ENCODE measurements around the gene SURF6.
A peak's percentile ranks its signal among the peaks of the same experiment; 100 is the strongest.

Gene SURF6

GRCh38 chr9:133355881-133356357 is 19.9 kb upstream of the SURF6 start:
- H3K27ac ChIP-seq (ENCODE audit: low read length), result no peak overlapping the region
- no peaks in the 10 kb centered on the region for H3K4me1 ChIP-seq (ENCODE audit: control insufficient read depth, insufficient read depth, low read length)
- H3K9me3 ChIP-seq (ENCODE audit: control insufficient read depth, insufficient read depth, low read length), result no peaks in the 10 kb centered on the region
- H3K36me3 ChIP-seq (ENCODE audit: control insufficient read depth, insufficient read depth, low read length), result peaks cover 25% of the 10 kb centered on the region
- WGBS (ENCODE audit: insufficient coverage, insufficient read length), result no CpG with 5 or more reads among the region's 31 CpGs
- no peak for DNase-seq (ENCODE audit: low read depth, low spot score)
- peak overlapping the region; percentile 70 for H3K4me3 ChIP-seq (ENCODE audit: low read length)
- H3K27me3 ChIP-seq (ENCODE audit: control insufficient read depth, insufficient read depth, low read length), result no peaks in the 10 kb centered on the region

- Histone ChIP-seq H3K4me3 (ENCODE audit: low read length) (no peak overlapping the region), H3K36me3 (ENCODE audit: control insufficient read depth, insufficient read depth, low read length) (peaks cover 34% of the 10 kb centered on the region), H3K27me3 (ENCODE audit: control insufficient read depth, insufficient read depth, low read length) (no peaks in the 10 kb centered on the region), H3K27ac (ENCODE audit: low read length) (no peak overlapping the region), H3K9me3 (ENCODE audit: control insufficient read depth, insufficient read depth, low read length) (no peaks in the 10 kb centered on the region), H3K4me1 (ENCODE audit: control insufficient read depth, insufficient read depth, low read length) (no peaks in the 10 kb centered on the region)
- DNase-seq (ENCODE audit: low read depth, low spot score), result no peak
- no CpG with 5 or more reads among the region's 7 CpGs for WGBS (ENCODE audit: insufficient coverage, insufficient read length)
Observed at GRCh38 chr9:133354766-133355165, 18.8 kb upstream of the SURF6 start.

- Histone ChIP-seq H3K27me3 (ENCODE audit: control insufficient read depth, insufficient read depth, low read length) (no peaks in the 10 kb centered on the region), H3K9me3 (ENCODE audit: control insufficient read depth, insufficient read depth, low read length) (no peaks in the 10 kb centered on the region), H3K4me1 (ENCODE audit: control insufficient read depth, insufficient read depth, low read length) (no peaks in the 10 kb centered on the region), H3K4me3 (ENCODE audit: low read length) (no peak overlapping the region), H3K36me3 (ENCODE audit: control insufficient read depth, insufficient read depth, low read length) (peaks cover 41% of the 10 kb centered on the region), H3K27ac (ENCODE audit: low read length) (no peak overlapping the region)
- DNase-seq (ENCODE audit: low read depth, low spot score), result no peak
- WGBS (ENCODE audit: insufficient coverage, insufficient read length), result no CpG with 5 or more reads among the region's 5 CpGs
Observed at GRCh38 chr9:133353548-133353947, 17.6 kb upstream of the SURF6 start.

GRCh38 chr9:133352635-133353340 is 16.8 kb upstream of the SURF6 start:
- Histone ChIP-seq H3K27ac (ENCODE audit: low read length) (no peak overlapping the region), H3K36me3 (ENCODE audit: control insufficient read depth, insufficient read depth, low read length) (peaks cover 40% of the 10 kb centered on the region)

GRCh38 chr9:133351908-133352634 is 16.1 kb upstream of the SURF6 start:
- Histone ChIP-seq H3K27ac (ENCODE audit: low read length) (no peak overlapping the region), H3K9me3 (ENCODE audit: control insufficient read depth, insufficient read depth, low read length) (no peaks in the 10 kb centered on the region), H3K36me3 (ENCODE audit: control insufficient read depth, insufficient read depth, low read length) (peaks cover 37% of the 10 kb centered on the region), H3K27me3 (ENCODE audit: control insufficient read depth, insufficient read depth, low read length) (no peaks in the 10 kb centered on the region), H3K4me1 (ENCODE audit: control insufficient read depth, insufficient read depth, low read length) (no peaks in the 10 kb centered on the region), H3K4me3 (ENCODE audit: low read length) (no peak overlapping the region)
- DNase-seq (ENCODE audit: low read depth, low spot score), result no peak
- WGBS (ENCODE audit: insufficient coverage, insufficient read length), result no CpG with 5 or more reads among the region's 14 CpGs

More at GRCh38 chr9:133352635-133353340, 16.8 kb upstream of the SURF6 start:
- no CpG with 5 or more reads among the region's 8 CpGs for WGBS (ENCODE audit: insufficient coverage, insufficient read length)
- Histone ChIP-seq H3K4me3 (ENCODE audit: low read length) (no peak overlapping the region), H3K9me3 (ENCODE audit: control insufficient read depth, insufficient read depth, low read length) (no peaks in the 10 kb centered on the region), H3K27me3 (ENCODE audit: control insufficient read depth, insufficient read depth, low read length) (no peaks in the 10 kb centered on the region), H3K4me1 (ENCODE audit: control insufficient read depth, insufficient read depth, low read length) (no peaks in the 10 kb centered on the region)
- no peak for DNase-seq (ENCODE audit: low read depth, low spot score)

GRCh38 chr9:133351526-133351907 is 15.5 kb upstream of the SURF6 start:
- Histone ChIP-seq H3K27ac (ENCODE audit: low read length) (no peak overlapping the region), H3K36me3 (ENCODE audit: control insufficient read depth, insufficient read depth, low read length) (peaks cover 37% of the 10 kb centered on the region)
- no CpG with 5 or more reads among the region's 3 CpGs for WGBS (ENCODE audit: insufficient coverage, insufficient read length)

GRCh38 chr9:133349965-133350616 is 14.1 kb upstream of the SURF6 start:
- Histone ChIP-seq H3K27ac (ENCODE audit: low read length) (no peak overlapping the region), H3K27me3 (ENCODE audit: control insufficient read depth, insufficient read depth, low read length) (no peaks in the 10 kb centered on the region), H3K9me3 (ENCODE audit: control insufficient read depth, insufficient read depth, low read length) (no peaks in the 10 kb centered on the region), H3K4me1 (ENCODE audit: control insufficient read depth, insufficient read depth, low read length) (peaks cover 2% of the 10 kb centered on the region; the same call in 1 of the 2 replicates), H3K36me3 (ENCODE audit: control insufficient read depth, insufficient read depth, low read length) (peaks cover 46% of the 10 kb centered on the region), H3K4me3 (ENCODE audit: low read length) (no peak overlapping the region)
- no peak for DNase-seq (ENCODE audit: low read depth, low spot score)
- no CpG with 5 or more reads among the region's 15 CpGs for WGBS (ENCODE audit: insufficient coverage, insufficient read length)

More at GRCh38 chr9:133351526-133351907, 15.5 kb upstream of the SURF6 start:
- Histone ChIP-seq H3K27me3 (ENCODE audit: control insufficient read depth, insufficient read depth, low read length) (no peaks in the 10 kb centered on the region), H3K4me3 (ENCODE audit: low read length) (no peak overlapping the region), H3K9me3 (ENCODE audit: control insufficient read depth, insufficient read depth, low read length) (no peaks in the 10 kb centered on the region), H3K4me1 (ENCODE audit: control insufficient read depth, insufficient read depth, low read length) (peaks cover under 1% of the 10 kb centered on the region; the same call in 1 of the 2 replicates)
- DNase-seq (ENCODE audit: low read depth, low spot score), result no peak

- H3K4me3 ChIP-seq (ENCODE audit: low read length), result peak overlapping the region; percentile 99
- no peak for DNase-seq (ENCODE audit: low read depth, low spot score)
- no CpG with 5 or more reads among the region's 25 CpGs for WGBS (ENCODE audit: insufficient coverage, insufficient read length)
- H3K27ac ChIP-seq (ENCODE audit: low read length), result no peak overlapping the region
- H3K36me3 ChIP-seq (ENCODE audit: control insufficient read depth, insufficient read depth, low read length), result peaks cover 53% of the 10 kb centered on the region
- no peaks in the 10 kb centered on the region for H3K27me3 ChIP-seq (ENCODE audit: control insufficient read depth, insufficient read depth, low read length)
- H3K4me1 ChIP-seq (ENCODE audit: control insufficient read depth, insufficient read depth, low read length), result peaks cover 2% of the 10 kb centered on the region; the same call in 1 of the 2 replicates
- no peaks in the 10 kb centered on the region for H3K9me3 ChIP-seq (ENCODE audit: control insufficient read depth, insufficient read depth, low read length)
Observed at GRCh38 chr9:133348718-133349573, 13.0 kb upstream of the SURF6 start.

- Histone ChIP-seq H3K4me3 (ENCODE audit: low read length) (peak within 1 kb of the TSS; percentile 99), H3K36me3 (ENCODE audit: control insufficient read depth, insufficient read depth, low read length) (peaks cover 61% of the 10 kb centered on the region), H3K27ac (ENCODE audit: low read length) (no peak within 1 kb of the TSS), H3K9me3 (ENCODE audit: control insufficient read depth, insufficient read depth, low read length) (no peaks in the 10 kb centered on the region), H3K27me3 (ENCODE audit: control insufficient read depth, insufficient read depth, low read length) (no peaks in the 10 kb centered on the region), H3K4me1 (ENCODE audit: control insufficient read depth, insufficient read depth, low read length) (peaks cover 2% of the 10 kb centered on the region; the same call in 1 of the 2 replicates)
- no peak for DNase-seq (ENCODE audit: low read depth, low spot score)
- WGBS (ENCODE audit: insufficient coverage, insufficient read length), result no CpG with 5 or more reads among the region's 64 CpGs
Observed at GRCh38 chr9:133347985-133348717, 12.2 kb upstream of the SURF6 start, which contains the start of the genes MED22 and RPL7A. MED22 (minus strand) TSS chr9:133348131; CDS start chr9:133346662, 1,469 bp downstream. RPL7A (plus strand) TSS chr9:133348218; CDS start chr9:133348244, 26 bp downstream.

Measured in iPS DF 6.9 (cell line).